ENCODE results near the gene IL16.

- TF ChIP-seq CTCF (IDR thresholded peaks at IDR 0.05) (no peak), ZFX (IDR thresholded peaks at IDR 0.05; ENCODE audit: borderline replicate concordance) (no peak)
These were observed 18.3 kb upstream of the IL16 start for GRCh38 chr15:81178365-81178764.

Data from 22Rv1 (cell line).